GM23248 (cell line): ENCODE measurements around the gene RASGEF1C. TPM values are rescaled to one million over a fixed set of nuclear protein-coding genes. Genes with fewer than 3 reads are reported as not detected.

Experiments used
- DNase-seq: peaks from one replicate; pipeline ENCODE4 v3.0.0-alpha.2; 2015
- H2AFZ ChIP-seq: fragments of 200-600 bp; sonication (generic); 2 replicates; pipeline ENCODE4 v1.6.1; 2016; ENCODE audit warnings: antibody characterized with exemption
- H3F3A ChIP-seq: fragments of 200-600 bp; sonication (generic); 2 replicates; pipeline ENCODE4 v1.6.1; 2016; ENCODE audit warnings: mild to moderate bottlenecking, antibody characterized with exemption, mixed run types; ENCODE audit not compliant: insufficient read depth
- H3K27ac ChIP-seq: fragments of 200-600 bp; sonication (generic); 2 replicates; pipeline ENCODE4 v1.5.1; 2016; ENCODE audit warnings: mild to moderate bottlenecking
- H3K27me3 ChIP-seq: fragments of 200-600 bp; sonication (generic); replicated peaks from 2 replicates; pipeline ENCODE4 v1.6.1; 2016; ENCODE audit warnings: mild to moderate bottlenecking; ENCODE audit not compliant: insufficient read depth
- H3K36me3 ChIP-seq: fragments of 200-600 bp; sonication (generic); 2 replicates; pipeline ENCODE4 v1.6.1; 2016; ENCODE audit warnings: low read depth, mild to moderate bottlenecking
- H3K4me1 ChIP-seq: fragments of 200-600 bp; sonication (generic); 2 replicates; pipeline ENCODE4 v1.6.1; 2016; ENCODE audit warnings: mild to moderate bottlenecking; ENCODE audit not compliant: insufficient read depth
- H3K4me2 ChIP-seq: fragments of 200-600 bp; sonication (generic); one replicate; pipeline ENCODE4 v1.6.1; 2016; ENCODE audit warnings: mild to moderate bottlenecking; ENCODE audit not compliant: unreplicated experiment
- H3K4me3 ChIP-seq: fragments of 200-600 bp; sonication (generic); 2 replicates; pipeline ENCODE4 v1.5.1; 2016; ENCODE audit warnings: mild to moderate bottlenecking
- H3K79me2 ChIP-seq: fragments of 200-600 bp; sonication (generic); 2 replicates; pipeline ENCODE4 v1.6.1; 2016; ENCODE audit warnings: mild to moderate bottlenecking; ENCODE audit not compliant: insufficient read depth
- H3K9ac ChIP-seq: fragments of 200-600 bp; sonication (generic); 2 replicates; pipeline ENCODE4 v1.6.1; 2016; ENCODE audit warnings: mild to moderate bottlenecking
- H3K9me2 ChIP-seq: fragments of 200-600 bp; sonication (generic); 2 replicates; pipeline ENCODE4 v1.6.1; 2016; ENCODE audit warnings: mixed run types, mild to moderate bottlenecking, moderate library complexity; ENCODE audit not compliant: insufficient read depth
- H3K9me3 ChIP-seq: fragments of 200-600 bp; sonication (generic); one replicate; pipeline ENCODE4 v1.6.1; 2017; ENCODE audit warnings: low read depth
- H4K20me1 ChIP-seq: fragments of 200-600 bp; sonication (generic); 2 replicates; pipeline ENCODE4 v1.6.0; 2016; ENCODE audit not compliant: insufficient read depth
- EZH2 ChIP-seq: fragments of 200-600 bp; sonication (generic); IDR thresholded peaks from 2 replicates; pipeline ENCODE4 v1.6.1; 2018; ENCODE audit warnings: antibody characterized with exemption, mild to moderate bottlenecking; ENCODE audit not compliant: insufficient read depth, poor library complexity, severe bottlenecking
- EZH2phosphoT487 ChIP-seq: fragments of 200-600 bp; sonication (generic); IDR thresholded peaks from 2 replicates; pipeline ENCODE4 v1.6.1; 2018; ENCODE audit warnings: antibody characterized with exemption, moderate library complexity, mild to moderate bottlenecking, low read depth; ENCODE audit not compliant: insufficient read depth
- WGBS, 2 experiments: methylation state at CpG; one replicate each; pipeline ENCODE4 v1.1.6; 2015 to 2017; ENCODE audit warnings: low lambda C conversion rate in 2 of 2, low coverage in 1 of 2; ENCODE audit errors: missing lambda C conversion rate in 2 of 2; 5-methylcytosine and 5-hydroxymethylcytosine counted together
- in situ Hi-C: fragments of 300-500 bp; cut with MboI; formaldehyde crosslinking; loops from 2 replicates; pipeline ENCODE4 v1.15.0; 2020
- polyA plus RNA-seq: library from polyadenylated mRNA; unstranded; fragments of >200 nt; fragmentation: Nextera tagmentation; extraction: Ambion mirVana; gene quantifications from 2 replicates; pipeline ENCODE4 v1.2.1, GENCODE V29; 2016
- total RNA-seq: library from RNA; depleted of rRNA; stranded (reverse); fragments of >200 nt; shearing (Covaris generic); gene quantifications from 2 replicates; pipeline ENCODE4 v1.2.3, GENCODE V29; 2014

The RASGEF1C gene
- total and polyA plus RNA-seq, 2 experiments from 2014 or later: not detected

DNA sequence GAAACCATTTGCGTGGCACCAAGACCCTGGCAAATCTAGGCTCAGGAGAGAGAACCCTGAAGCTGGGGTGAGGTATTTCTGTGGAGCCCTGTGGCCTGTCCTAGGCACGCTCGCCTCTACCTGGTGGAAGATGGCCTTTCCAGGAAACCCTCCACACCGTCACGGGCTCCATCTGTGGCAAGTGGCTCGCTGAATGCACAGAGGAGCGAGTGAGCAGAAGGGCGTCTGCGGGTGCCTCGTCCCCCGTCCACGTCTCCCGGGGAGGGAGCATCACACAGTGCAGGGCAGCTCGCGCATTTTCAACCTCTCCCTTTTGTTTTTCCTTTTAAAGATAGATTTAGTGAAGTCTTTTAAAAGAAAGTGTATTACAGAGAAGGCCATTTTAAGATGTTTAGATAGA lies 25.3 kb upstream of the RASGEF1C start:
- TF ChIP-seq EZH2phosphoT487: no peak
- TF ChIP-seq EZH2: no peak
- Histone ChIP-seq H3K36me3 (peaks cover 21% of the 10 kb centered on the region; the same call in 1 of the 2 replicates), H3K9ac (no peak overlapping the region), H3F3A (peaks cover 14% of the 10 kb centered on the region; the same call in 1 of the 2 replicates), H3K27ac (peak overlapping the region; percentile 75; the same call in 1 of the 2 replicates), H3K4me3 (no peak overlapping the region), H3K4me1 (peaks cover 8% of the 10 kb centered on the region; the same call in 1 of the 2 replicates), H3K9me3 (no peaks in the 10 kb centered on the region), H3K9me2 (no peaks in the 10 kb centered on the region), H3K4me2 (no peak overlapping the region), H3K27me3 (no peaks in the 10 kb centered on the region), H3K79me2 (no peaks in the 10 kb centered on the region), H4K20me1 (no peaks in the 10 kb centered on the region), H2AFZ (no peak overlapping the region)
- no peak for DNase-seq
- WGBS, 2 experiments: 97 to 98% methylated on average over 15 of the region's 15 CpGs
- in situ Hi-C loops: no loop called here

DNA sequence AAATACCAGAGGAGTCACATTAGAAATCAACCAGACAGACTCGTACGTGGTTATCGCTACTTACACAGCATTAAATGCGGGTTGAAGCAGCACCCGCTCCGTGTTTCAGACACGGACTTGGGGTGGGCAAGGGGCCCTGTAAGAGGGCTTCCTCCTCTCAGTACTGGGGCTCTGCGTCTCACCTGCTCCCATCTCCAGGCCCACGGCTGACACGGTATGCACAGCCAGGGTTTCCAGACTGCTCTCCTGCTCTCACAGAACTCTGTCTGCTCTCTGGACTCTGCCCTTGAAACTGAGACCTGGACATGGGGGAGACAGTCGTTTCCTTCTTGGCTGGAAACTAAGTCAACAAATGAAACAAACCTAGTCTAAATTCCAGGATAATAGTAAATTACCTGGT lies 24.7 kb upstream of the RASGEF1C start:
- Histone ChIP-seq H3K36me3 (peaks cover 21% of the 10 kb centered on the region; the same call in 1 of the 2 replicates), H3K27me3 (no peaks in the 10 kb centered on the region), H3K9me3 (no peaks in the 10 kb centered on the region), H3K79me2 (no peaks in the 10 kb centered on the region), H3K27ac (peak overlapping the region; percentile 75), H3K4me2 (no peak overlapping the region), H3F3A (peaks cover 14% of the 10 kb centered on the region; the same call in 1 of the 2 replicates), H3K4me3 (no peak overlapping the region), H3K4me1 (peaks cover 8% of the 10 kb centered on the region; the same call in 1 of the 2 replicates), H4K20me1 (no peaks in the 10 kb centered on the region), H3K9me2 (no peaks in the 10 kb centered on the region), H2AFZ (no peak overlapping the region), H3K9ac (no peak overlapping the region)
- 71 to 74% methylated on average over 11 of the region's 11 CpGs for WGBS, 2 experiments
- in situ Hi-C loops: no loop called here
- TF ChIP-seq EZH2 (no peak), EZH2phosphoT487 (no peak)
- no peak for DNase-seq

DNA sequence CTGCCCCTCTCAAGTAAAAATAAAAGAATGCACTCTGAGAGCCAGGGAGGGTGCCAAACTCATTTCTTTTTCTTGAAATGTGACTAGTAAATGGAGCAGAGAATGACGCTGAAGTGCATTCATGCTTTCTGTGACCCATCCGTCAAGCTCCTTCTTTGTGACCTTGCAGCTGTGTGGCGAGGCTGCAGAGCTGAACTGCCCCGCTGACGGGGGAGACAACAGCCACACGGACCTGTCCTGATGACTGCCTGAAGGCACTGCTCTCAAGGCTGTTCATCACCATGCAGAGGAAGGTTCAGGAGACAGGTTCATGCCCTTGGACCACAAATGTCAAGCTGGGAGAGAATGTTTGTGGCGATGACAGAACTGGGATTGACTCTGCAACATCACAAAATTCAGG lies 21.0 kb upstream of the RASGEF1C start:
- H3K4me2 ChIP-seq: no peak overlapping the region
- in situ Hi-C loops: no loop called here
- peaks cover 5% of the 10 kb centered on the region; the same call in 1 of the 2 replicates for H3K36me3 ChIP-seq
- peaks cover 8% of the 10 kb centered on the region; the same call in 1 of the 2 replicates for H3K4me1 ChIP-seq
- no peaks in the 10 kb centered on the region for H3K9me3 ChIP-seq
- no peak overlapping the region for H3K27ac ChIP-seq
- no peak overlapping the region for H2AFZ ChIP-seq
- H3K79me2 ChIP-seq: no peaks in the 10 kb centered on the region
- H3F3A ChIP-seq: peaks cover 14% of the 10 kb centered on the region; the same call in 1 of the 2 replicates
- no peaks in the 10 kb centered on the region for H3K27me3 ChIP-seq
- no peaks in the 10 kb centered on the region for H3K9me2 ChIP-seq
- H4K20me1 ChIP-seq: no peaks in the 10 kb centered on the region
- no peak for DNase-seq
- 83 to 88% methylated on average over 7 of the region's 7 CpGs for WGBS, 2 experiments
- no peak overlapping the region for H3K4me3 ChIP-seq
- TF ChIP-seq EZH2 (no peak), EZH2phosphoT487 (no peak)
- no peak overlapping the region for H3K9ac ChIP-seq

DNA sequence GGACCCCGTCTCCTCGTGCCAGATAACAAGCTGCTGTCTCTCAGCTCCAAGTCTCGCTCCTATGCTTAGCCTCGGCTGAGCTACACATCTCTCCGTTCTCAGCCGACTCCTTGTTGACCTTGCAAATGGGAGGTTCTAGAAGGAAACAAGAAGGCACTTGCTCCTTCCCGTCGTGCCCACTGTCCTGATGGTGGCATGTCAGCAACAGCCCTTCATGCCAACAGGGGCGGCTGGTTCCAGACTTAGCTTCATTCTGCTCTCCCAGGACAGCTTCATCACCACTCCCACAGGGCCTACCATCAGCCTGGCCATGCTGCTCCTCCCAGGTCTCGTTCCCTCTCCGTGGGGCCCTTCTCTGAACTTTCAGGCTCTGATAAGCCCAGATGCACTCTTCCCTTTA lies 13.0 kb upstream of the RASGEF1C start:
- Histone ChIP-seq H3F3A (no peaks in the 10 kb centered on the region), H2AFZ (no peak overlapping the region), H3K27ac (no peak overlapping the region), H3K4me2 (no peak overlapping the region), H3K4me3 (no peak overlapping the region), H3K9me2 (no peaks in the 10 kb centered on the region), H3K4me1 (no peaks in the 10 kb centered on the region), H3K9me3 (no peaks in the 10 kb centered on the region), H4K20me1 (no peaks in the 10 kb centered on the region), H3K27me3 (no peaks in the 10 kb centered on the region), H3K79me2 (no peaks in the 10 kb centered on the region), H3K9ac (no peak overlapping the region), H3K36me3 (no peaks in the 10 kb centered on the region)
- no peak for DNase-seq
- TF ChIP-seq EZH2phosphoT487 (no peak), EZH2 (no peak)
- WGBS, 2 experiments: 82 to 86% methylated on average over 11 of the region's 11 CpGs
- in situ Hi-C loops: no loop called here

DNA sequence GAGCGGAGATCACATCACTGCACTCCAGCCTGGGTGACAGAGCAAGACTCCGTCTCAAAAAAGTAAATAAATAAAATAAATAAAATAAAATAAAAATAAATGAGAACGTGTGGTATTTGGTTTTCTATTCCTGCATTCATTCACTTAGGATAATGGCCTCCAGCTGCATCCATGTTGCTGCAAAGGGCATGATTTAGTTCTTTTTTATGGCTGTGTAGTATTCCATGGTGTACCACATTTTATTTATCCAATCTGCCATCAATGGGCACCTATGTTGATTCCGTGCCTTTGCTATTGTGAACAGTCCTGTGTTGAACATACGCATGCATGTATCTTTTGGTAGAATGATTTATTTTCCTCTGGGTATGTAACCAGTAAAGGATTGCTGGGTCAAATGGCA lies 8.8 kb upstream of the RASGEF1C start:
- Histone ChIP-seq H3K9me3 (no peaks in the 10 kb centered on the region), H3K9ac (no peak overlapping the region), H3K36me3 (no peaks in the 10 kb centered on the region), H3K79me2 (no peaks in the 10 kb centered on the region), H2AFZ (no peak overlapping the region), H3K27me3 (no peaks in the 10 kb centered on the region), H3K4me1 (no peaks in the 10 kb centered on the region), H3K27ac (no peak overlapping the region), H3K4me3 (no peak overlapping the region), H3K9me2 (no peaks in the 10 kb centered on the region), H3F3A (no peaks in the 10 kb centered on the region), H3K4me2 (no peak overlapping the region), H4K20me1 (no peaks in the 10 kb centered on the region)
- DNase-seq: no peak
- in situ Hi-C loops: no loop called here
- TF ChIP-seq EZH2phosphoT487 (no peak), EZH2 (no peak)
- 75 to 78% methylated on average over 5 of the region's 5 CpGs for WGBS, 2 experiments
